ENCODE results near the gene WNT3A.
A peak's percentile ranks its signal among the peaks of the same experiment; 100 is the strongest.

WNT3A gene

DNA sequence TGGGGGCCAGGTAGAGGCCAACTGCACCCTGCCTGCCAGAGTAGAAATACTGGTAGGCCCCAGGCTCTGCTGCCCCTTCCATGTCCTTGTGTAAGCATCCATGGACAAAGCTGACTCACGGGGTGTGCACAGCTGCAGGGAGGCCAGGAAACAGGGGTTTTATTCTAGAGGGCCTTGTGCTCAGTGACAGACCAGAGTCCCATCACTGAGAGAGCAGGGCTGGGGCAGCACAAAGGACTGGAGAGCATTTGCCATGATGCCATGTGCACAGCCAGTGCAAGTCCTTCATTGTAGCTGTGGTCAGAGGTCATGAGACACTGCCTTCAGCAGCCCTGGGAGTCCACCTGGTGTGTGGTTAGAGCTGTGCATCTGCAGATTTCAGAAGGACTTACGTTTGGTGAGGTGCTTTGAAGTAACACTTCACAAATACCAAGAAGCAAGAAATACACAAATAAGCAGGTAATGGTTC lies 83.8 kb downstream of the WNT3A start:
- DNase-seq: no peak
- whole genome bisulfite sequencing (ENCODE audit: insufficient coverage): 20% methylated on average over 1 of the region's 2 CpGs
- Histone ChIP-seq H3K27me3 (replicated peaks in 2 of 5; ENCODE audit: control insufficient read depth in 4 of 5, insufficient read depth in 5 of 5, low read length in 4 of 5) (no peaks in the 10 kb centered on the region), H3K36me3 (ENCODE audit: control insufficient read depth in 4 of 4, insufficient read depth in 4 of 4, low read length in 3 of 4) (peaks cover 0 to 68% (median 18%) of the 10 kb centered on the region in 4 experiments), H3K9me3 (ENCODE audit: control extremely low read depth in 1 of 5, control insufficient read depth in 4 of 5, insufficient read depth in 2 of 5, low read depth in 1 of 5, low read length in 4 of 5) (peaks cover 0 to 17% (median 11%) of the 10 kb centered on the region in 5 experiments), H3K27ac (ENCODE audit: insufficient read depth in 1 of 2, low read depth in 1 of 2, low read length in 2 of 2, poor library complexity in 1 of 2, severe bottlenecking in 2 of 2) (no peak overlapping the region), H3K4me3 (ENCODE audit: control insufficient read depth in 1 of 7, extremely low read depth in 1 of 7, insufficient read depth in 4 of 7, low read depth in 2 of 7, low read length in 6 of 7) (peak overlapping the region in 2 of 7 experiments; percentile 25 to 57), H3K4me1 (ENCODE audit: control extremely low read depth in 1 of 4, control insufficient read depth in 4 of 4, insufficient read depth in 4 of 4, low read length in 3 of 4) (peaks cover 24 to 67% (median 59%) of the 10 kb centered on the region in 4 experiments)
- ChIA-PET POLR2A (no interaction called here), CTCF (interaction anchor here (0.9 to 2.8 kb wide), 5 partner anchors 10 to 92 kb away, joined by 3 to 10 read pairs (median 5); no protein-coding TSS in a partner anchor)

DNA sequence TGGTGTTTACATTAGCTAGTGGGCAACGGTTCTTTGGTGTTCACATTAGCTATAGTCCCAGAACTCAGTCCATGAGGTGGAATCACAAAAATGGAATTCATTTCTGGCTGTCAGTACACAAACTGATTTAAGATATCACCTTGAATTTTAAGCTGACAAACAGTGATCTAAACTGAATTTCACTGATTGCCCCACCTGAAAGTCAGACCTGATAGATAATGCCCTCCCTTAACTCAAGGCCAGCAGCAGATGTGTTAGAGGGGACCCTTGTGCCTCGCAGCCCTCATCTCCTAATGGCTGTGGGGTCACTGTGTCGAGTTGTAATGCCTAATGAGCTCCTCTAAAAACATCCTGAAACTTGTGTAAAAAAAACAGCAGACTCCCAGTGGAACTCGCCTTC lies 84.3 kb downstream of the WNT3A start:
- CTCF ChIA-PET: interaction anchor here (0.9 to 2.8 kb wide), 5 partner anchors 9 to 92 kb away, joined by 3 to 10 read pairs (median 5); no protein-coding TSS in a partner anchor
- Histone ChIP-seq H3K36me3 (ENCODE audit: control insufficient read depth in 4 of 4, insufficient read depth in 4 of 4, low read length in 3 of 4) (peaks cover 0 to 70% (median 18%) of the 10 kb centered on the region in 4 experiments), H3K4me3 (ENCODE audit: control insufficient read depth in 1 of 7, extremely low read depth in 1 of 7, insufficient read depth in 4 of 7, low read depth in 2 of 7, low read length in 6 of 7) (peak overlapping the region in 1 of 7 experiments; percentile 25), H3K9me3 (ENCODE audit: control extremely low read depth in 1 of 5, control insufficient read depth in 4 of 5, insufficient read depth in 2 of 5, low read depth in 1 of 5, low read length in 4 of 5) (peaks cover 0 to 17% (median 11%) of the 10 kb centered on the region in 5 experiments), H3K4me1 (ENCODE audit: control extremely low read depth in 1 of 4, control insufficient read depth in 4 of 4, insufficient read depth in 4 of 4, low read length in 3 of 4) (peaks cover 23 to 63% (median 54%) of the 10 kb centered on the region in 4 experiments), H3K27me3 (replicated peaks in 2 of 5; ENCODE audit: control insufficient read depth in 4 of 5, insufficient read depth in 5 of 5, low read length in 4 of 5) (no peaks in the 10 kb centered on the region), H3K27ac (ENCODE audit: insufficient read depth in 1 of 2, low read depth in 1 of 2, low read length in 2 of 2, poor library complexity in 1 of 2, severe bottlenecking in 2 of 2) (no peak overlapping the region)
- POLR2A ChIA-PET: interaction anchor here (0.5 kb wide), 1 partner anchor 21 kb away, joined by 3 read pairs; no protein-coding TSS in a partner anchor
- WGBS (ENCODE audit: insufficient coverage): 97% methylated on average over 4 of the region's 4 CpGs
- DNase-seq: no peak

DNA sequence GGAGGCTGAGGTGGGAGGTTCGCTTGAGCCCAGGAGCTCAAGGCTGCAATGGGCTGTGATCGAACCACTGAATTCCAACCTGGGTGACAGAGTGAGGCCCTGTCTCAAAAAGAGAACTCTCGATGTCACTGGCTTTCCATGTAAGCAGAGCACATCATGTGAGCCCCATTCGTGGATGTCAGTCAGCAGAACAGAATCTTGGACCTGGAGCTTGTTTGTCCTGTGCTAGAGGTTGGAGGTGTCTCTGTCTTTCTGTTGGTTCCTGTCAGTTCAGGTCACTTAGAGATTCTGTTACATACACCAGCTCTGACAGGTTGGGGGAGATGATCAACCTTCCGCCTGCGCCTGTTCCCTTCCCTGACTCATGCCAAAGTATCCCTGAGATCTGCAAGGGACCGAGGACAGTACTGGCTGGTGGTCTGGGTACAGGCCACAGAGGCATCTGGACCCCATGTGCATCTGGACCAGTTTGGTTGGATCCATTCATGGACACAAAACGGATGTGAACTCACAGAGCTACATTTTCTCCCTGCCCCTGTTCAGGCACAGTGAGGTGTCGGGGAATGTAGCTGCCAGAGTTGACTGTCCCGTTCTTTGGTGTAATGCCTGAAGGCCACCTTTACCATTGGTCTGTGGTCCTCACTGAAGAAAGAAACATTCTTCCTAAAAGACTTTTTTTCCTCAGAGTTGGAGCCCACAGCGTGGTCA lies 85.7 kb downstream of the WNT3A start:
- no peaks in the 10 kb centered on the region for H3K27me3 ChIP-seq (replicated peaks in 2 of 5; ENCODE audit: control insufficient read depth in 4 of 5, insufficient read depth in 5 of 5, low read length in 4 of 5)
- ChIA-PET CTCF (interaction anchor here (1.1 to 2.0 kb wide), 4 partner anchors 8 to 27 kb away, joined by 3 to 7 read pairs (median 3); no protein-coding TSS in a partner anchor), POLR2A (interaction anchor here (1.4 kb wide), 1 partner anchor 11 kb away, joined by 3 read pairs; no protein-coding TSS in a partner anchor)
- WGBS (ENCODE audit: insufficient coverage): 96% methylated on average over 9 of the region's 11 CpGs
- no peak for DNase-seq
- peaks cover 0 to 17% (median 11%) of the 10 kb centered on the region in 5 experiments for H3K9me3 ChIP-seq (ENCODE audit: control extremely low read depth in 1 of 5, control insufficient read depth in 4 of 5, insufficient read depth in 2 of 5, low read depth in 1 of 5, low read length in 4 of 5)
- no peak overlapping the region for H3K27ac ChIP-seq (ENCODE audit: insufficient read depth in 1 of 2, low read depth in 1 of 2, low read length in 2 of 2, poor library complexity in 1 of 2, severe bottlenecking in 2 of 2)
- H3K4me1 ChIP-seq (ENCODE audit: control extremely low read depth in 1 of 4, control insufficient read depth in 4 of 4, insufficient read depth in 4 of 4, low read length in 3 of 4): peaks cover 17 to 49% (median 40%) of the 10 kb centered on the region in 4 experiments
- H3K4me3 ChIP-seq (ENCODE audit: control insufficient read depth in 1 of 7, extremely low read depth in 1 of 7, insufficient read depth in 4 of 7, low read depth in 2 of 7, low read length in 6 of 7): no peak overlapping the region
- peaks cover 0 to 79% (median 26%) of the 10 kb centered on the region in 4 experiments for H3K36me3 ChIP-seq (ENCODE audit: control insufficient read depth in 4 of 4, insufficient read depth in 4 of 4, low read length in 3 of 4)

DNA sequence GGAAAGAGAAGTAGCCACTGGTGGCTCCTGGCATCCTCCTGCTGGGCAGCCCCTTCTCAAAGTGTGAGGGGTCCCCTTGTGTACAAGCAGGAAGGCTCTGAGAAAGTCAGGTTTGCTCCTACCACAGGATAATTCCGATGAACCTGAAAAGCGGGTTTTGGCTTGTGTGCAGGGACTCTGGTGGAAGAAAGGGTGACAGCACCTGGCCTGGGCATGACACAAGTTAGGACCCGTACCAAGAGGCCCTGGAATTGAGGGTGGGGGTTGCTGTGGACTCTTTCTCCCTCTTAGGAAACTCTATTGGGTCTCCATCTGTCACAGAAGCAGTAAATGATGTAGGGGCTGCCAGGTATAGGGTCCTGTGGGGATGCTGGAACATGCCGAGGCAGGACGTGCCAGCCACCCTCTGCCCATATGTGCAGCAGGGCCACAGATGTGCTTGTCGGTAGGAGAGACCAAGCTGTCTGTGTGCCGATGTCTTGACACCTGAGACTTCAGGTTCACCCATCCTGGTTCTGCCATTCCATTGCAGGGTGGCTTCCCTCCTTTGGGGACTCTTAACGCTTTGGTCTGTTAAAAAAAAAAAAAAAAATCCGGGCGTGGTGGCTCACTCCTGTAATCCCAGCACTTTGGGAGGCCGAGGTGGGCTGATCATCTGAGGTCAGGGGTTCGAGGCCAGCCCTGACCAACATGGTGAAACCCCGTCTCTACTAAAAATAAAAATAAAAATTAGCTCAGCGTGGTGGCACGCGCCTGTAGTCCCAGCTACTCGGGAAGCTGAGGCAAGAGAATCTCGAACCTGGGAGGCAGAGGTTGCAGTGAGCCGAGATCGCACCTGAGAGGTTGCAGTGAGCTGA lies 86.5 kb downstream of the WNT3A start:
- CTCF ChIA-PET: interaction anchor here (1.1 to 1.6 kb wide), 3 partner anchors 10 to 94 kb away, joined by 3 read pairs; no protein-coding TSS in a partner anchor
- 100% methylated on average over 15 of the region's 20 CpGs for WGBS (ENCODE audit: insufficient coverage)
- Histone ChIP-seq H3K4me3 (ENCODE audit: control insufficient read depth in 1 of 7, extremely low read depth in 1 of 7, insufficient read depth in 4 of 7, low read depth in 2 of 7, low read length in 6 of 7) (no peak overlapping the region), H3K36me3 (ENCODE audit: control insufficient read depth in 4 of 4, insufficient read depth in 4 of 4, low read length in 3 of 4) (peaks cover 0 to 81% (median 31%) of the 10 kb centered on the region in 4 experiments), H3K27ac (ENCODE audit: insufficient read depth in 1 of 2, low read depth in 1 of 2, low read length in 2 of 2, poor library complexity in 1 of 2, severe bottlenecking in 2 of 2) (no peak overlapping the region), H3K27me3 (replicated peaks in 2 of 5; ENCODE audit: control insufficient read depth in 4 of 5, insufficient read depth in 5 of 5, low read length in 4 of 5) (no peaks in the 10 kb centered on the region), H3K9me3 (ENCODE audit: control extremely low read depth in 1 of 5, control insufficient read depth in 4 of 5, insufficient read depth in 2 of 5, low read depth in 1 of 5, low read length in 4 of 5) (peaks cover 0 to 17% (median 11%) of the 10 kb centered on the region in 5 experiments), H3K4me1 (ENCODE audit: control extremely low read depth in 1 of 4, control insufficient read depth in 4 of 4, insufficient read depth in 4 of 4, low read length in 3 of 4) (peaks cover 13 to 41% (median 32%) of the 10 kb centered on the region in 4 experiments)
- DNase-seq: no peak
- POLR2A ChIA-PET: interaction anchor here (1.4 kb wide), 1 partner anchor 11 kb away, joined by 3 read pairs; no protein-coding TSS in a partner anchor

DNA sequence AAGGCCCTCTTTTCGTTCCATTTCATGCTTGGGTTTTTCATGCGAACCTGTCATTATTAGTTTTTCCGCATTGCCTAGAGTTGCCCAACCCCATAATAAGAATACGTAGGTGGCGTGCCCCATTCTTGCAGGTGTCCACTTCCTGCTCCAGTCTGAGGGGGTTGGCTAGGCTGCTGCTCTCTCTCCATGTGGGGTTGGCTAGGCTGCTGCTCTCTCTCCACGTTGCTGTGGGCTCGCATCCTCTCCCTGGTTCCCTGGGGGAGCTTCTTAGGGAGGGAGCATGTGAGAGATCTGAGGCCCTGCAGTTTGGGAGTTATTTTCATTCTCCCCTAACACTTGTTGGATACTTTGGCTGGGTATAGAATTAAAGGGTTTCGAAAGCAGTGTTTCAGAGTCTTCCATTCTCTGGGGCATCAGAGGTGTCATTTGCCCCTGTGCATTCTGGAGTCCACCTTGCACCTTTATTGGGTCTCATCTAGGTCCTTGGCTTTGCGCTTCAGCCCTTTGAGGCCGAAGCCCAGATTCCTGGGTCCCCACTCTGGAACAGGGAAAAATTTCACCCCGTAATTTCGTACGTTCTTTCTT lies 87.7 kb downstream of the WNT3A start:
- Histone ChIP-seq H3K36me3 (ENCODE audit: control insufficient read depth in 4 of 4, insufficient read depth in 4 of 4, low read length in 3 of 4) (peaks cover 5 to 83% (median 35%) of the 10 kb centered on the region in 4 experiments), H3K27ac (ENCODE audit: insufficient read depth in 1 of 2, low read depth in 1 of 2, low read length in 2 of 2, poor library complexity in 1 of 2, severe bottlenecking in 2 of 2) (no peak overlapping the region), H3K27me3 (replicated peaks in 2 of 5; ENCODE audit: control insufficient read depth in 4 of 5, insufficient read depth in 5 of 5, low read length in 4 of 5) (no peaks in the 10 kb centered on the region), H3K4me1 (ENCODE audit: control extremely low read depth in 1 of 4, control insufficient read depth in 4 of 4, insufficient read depth in 4 of 4, low read length in 3 of 4) (peaks cover 5 to 28% (median 20%) of the 10 kb centered on the region in 4 experiments), H3K9me3 (ENCODE audit: control extremely low read depth in 1 of 5, control insufficient read depth in 4 of 5, insufficient read depth in 2 of 5, low read depth in 1 of 5, low read length in 4 of 5) (peaks cover 0 to 17% (median 11%) of the 10 kb centered on the region in 5 experiments), H3K4me3 (ENCODE audit: control insufficient read depth in 1 of 7, extremely low read depth in 1 of 7, insufficient read depth in 4 of 7, low read depth in 2 of 7, low read length in 6 of 7) (no peak overlapping the region)
- CTCF ChIA-PET: interaction anchor here (1.2 kb wide), 1 partner anchor 96 kb away, joined by 3 read pairs; no protein-coding TSS in a partner anchor
- POLR2A ChIA-PET: no interaction called here
- no peak for DNase-seq
- WGBS (ENCODE audit: insufficient coverage): 98% methylated on average over 8 of the region's 13 CpGs

DNA sequence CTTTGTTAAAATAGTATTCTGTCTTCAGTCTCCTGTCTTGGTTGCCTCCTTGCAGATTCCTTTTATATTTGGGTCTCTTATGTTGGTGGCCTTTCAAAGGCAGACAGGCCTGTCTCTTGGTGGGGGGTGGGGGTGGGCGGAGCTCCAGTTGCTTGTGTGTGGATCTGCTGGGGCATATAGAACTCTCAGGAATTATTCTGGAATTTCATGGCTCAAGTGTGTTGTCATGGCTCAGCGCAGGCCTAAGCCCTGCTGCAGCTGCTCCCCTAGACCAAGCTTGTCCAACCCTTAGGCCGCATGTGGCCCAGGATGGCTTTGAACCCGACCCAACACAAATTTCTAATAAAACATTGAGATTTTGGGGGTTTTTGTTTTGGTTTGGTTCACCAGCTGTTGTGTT lies 88.4 kb downstream of the WNT3A start:
- Histone ChIP-seq H3K27me3 (replicated peaks in 2 of 5; ENCODE audit: control insufficient read depth in 4 of 5, insufficient read depth in 5 of 5, low read length in 4 of 5) (no peaks in the 10 kb centered on the region), H3K4me1 (ENCODE audit: control extremely low read depth in 1 of 4, control insufficient read depth in 4 of 4, insufficient read depth in 4 of 4, low read length in 3 of 4) (peaks cover 5 to 22% (median 13%) of the 10 kb centered on the region in 4 experiments), H3K4me3 (ENCODE audit: control insufficient read depth in 1 of 7, extremely low read depth in 1 of 7, insufficient read depth in 4 of 7, low read depth in 2 of 7, low read length in 6 of 7) (no peak overlapping the region), H3K36me3 (ENCODE audit: control insufficient read depth in 4 of 4, insufficient read depth in 4 of 4, low read length in 3 of 4) (peaks cover 8 to 86% (median 40%) of the 10 kb centered on the region in 4 experiments), H3K9me3 (ENCODE audit: control extremely low read depth in 1 of 5, control insufficient read depth in 4 of 5, insufficient read depth in 2 of 5, low read depth in 1 of 5, low read length in 4 of 5) (peaks cover 0 to 17% (median 11%) of the 10 kb centered on the region in 5 experiments), H3K27ac (ENCODE audit: insufficient read depth in 1 of 2, low read depth in 1 of 2, low read length in 2 of 2, poor library complexity in 1 of 2, severe bottlenecking in 2 of 2) (no peak overlapping the region)
- ChIA-PET POLR2A (no interaction called here), CTCF (interaction anchor here (0.7 kb wide), 1 partner anchor 41 kb away, joined by 3 read pairs; no protein-coding TSS in a partner anchor)
- no CpG with 5 or more reads among the region's 4 CpGs for WGBS (ENCODE audit: insufficient coverage)
- DNase-seq: no peak

All from common myeloid progenitor, CD34-positive (primary cell).